Measurements from ENCODE around the gene SAMD4A.

Gene SAMD4A

DNA sequence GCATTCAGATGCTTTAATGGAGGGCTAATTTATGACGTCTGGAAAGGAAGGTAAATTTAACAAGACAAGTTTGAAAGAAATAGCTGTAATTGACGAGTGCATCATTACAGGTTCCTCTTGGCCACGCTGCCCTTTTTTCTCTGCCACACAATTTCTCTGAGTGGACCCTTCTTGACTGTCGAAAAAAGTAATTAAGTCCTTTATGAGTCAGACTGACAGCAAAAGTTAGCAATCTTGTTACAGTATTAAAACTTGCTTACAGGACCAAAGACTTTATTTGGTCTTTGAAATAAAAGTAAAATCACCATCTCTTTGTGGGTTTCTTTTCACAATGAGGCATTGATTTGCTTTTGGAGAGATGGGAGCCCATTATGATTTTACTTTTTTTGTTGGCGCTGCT, 42.6 kb downstream of the SAMD4A start:
- TF ChIP-seq, protein P1, sequence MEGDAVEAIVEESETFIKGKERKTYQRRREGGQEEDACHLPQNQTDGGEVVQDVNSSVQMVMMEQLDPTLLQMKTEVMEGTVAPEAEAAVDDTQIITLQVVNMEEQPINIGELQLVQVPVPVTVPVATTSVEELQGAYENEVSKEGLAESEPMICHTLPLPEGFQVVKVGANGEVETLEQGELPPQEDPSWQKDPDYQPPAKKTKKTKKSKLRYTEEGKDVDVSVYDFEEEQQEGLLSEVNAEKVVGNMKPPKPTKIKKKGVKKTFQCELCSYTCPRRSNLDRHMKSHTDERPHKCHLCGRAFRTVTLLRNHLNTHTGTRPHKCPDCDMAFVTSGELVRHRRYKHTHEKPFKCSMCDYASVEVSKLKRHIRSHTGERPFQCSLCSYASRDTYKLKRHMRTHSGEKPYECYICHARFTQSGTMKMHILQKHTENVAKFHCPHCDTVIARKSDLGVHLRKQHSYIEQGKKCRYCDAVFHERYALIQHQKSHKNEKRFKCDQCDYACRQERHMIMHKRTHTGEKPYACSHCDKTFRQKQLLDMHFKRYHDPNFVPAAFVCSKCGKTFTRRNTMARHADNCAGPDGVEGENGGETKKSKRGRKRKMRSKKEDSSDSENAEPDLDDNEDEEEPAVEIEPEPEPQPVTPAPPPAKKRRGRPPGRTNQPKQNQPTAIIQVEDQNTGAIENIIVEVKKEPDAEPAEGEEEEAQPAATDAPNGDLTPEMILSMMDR (IDR thresholded peaks at IDR 0.05; ENCODE audit: low read depth, low read length, missing control alignments) = no peak
- no peak overlapping the region for H3K4me3 ChIP-seq (ENCODE audit: low read depth, low read length)
- DNase-seq (ENCODE audit: low read depth) = no peak
- in situ Hi-C loops (cut with HindIII; ENCODE audit: low sequenced_read_pairs) = no loop called here

DNA sequence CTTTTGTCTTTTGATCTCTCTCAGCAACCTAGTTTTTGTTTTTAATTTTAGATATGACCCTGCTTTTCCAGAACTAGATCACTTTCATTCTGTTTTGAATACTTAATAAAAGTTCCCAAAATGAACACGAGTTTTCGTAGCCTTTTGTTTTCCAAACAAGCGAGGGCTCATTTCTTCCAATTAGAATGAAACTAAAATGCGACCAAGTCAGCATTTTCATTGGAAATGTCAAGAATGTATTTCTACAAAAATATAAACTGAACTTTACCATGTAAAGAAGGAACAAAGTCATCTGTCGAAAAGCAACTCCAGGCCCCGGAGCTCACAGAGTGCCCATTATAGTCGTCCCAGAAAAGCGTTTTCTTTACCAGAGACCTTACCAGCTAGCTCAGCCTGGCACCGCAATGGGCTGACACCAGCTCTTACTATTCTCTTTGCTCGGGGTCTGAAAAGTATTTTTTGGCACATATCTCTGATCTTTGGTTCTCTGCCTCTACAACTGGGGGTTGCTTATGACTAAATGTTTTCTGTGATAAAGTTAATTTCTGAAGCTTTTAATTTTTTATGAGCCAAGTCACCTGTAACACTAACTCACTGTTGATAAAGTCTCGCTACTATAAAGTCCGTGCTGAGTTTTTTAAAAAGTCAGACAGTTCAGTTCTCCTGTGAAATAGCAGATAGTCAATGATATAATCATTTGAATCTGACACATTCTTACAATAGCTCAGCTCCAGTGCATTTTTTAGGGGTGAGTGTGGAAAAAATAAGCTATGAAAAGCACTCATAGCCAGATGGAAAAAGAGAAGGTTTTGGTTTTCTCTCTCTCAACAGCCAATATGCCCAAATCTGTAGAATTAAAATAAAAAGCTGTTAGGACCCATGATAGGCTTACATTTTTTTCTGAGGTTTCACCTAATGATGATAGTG, 43.4 kb downstream of the SAMD4A start:
- H3K4me3 ChIP-seq (ENCODE audit: low read depth, low read length) = no peak overlapping the region
- TF ChIP-seq, protein P1 (IDR thresholded peaks at IDR 0.05; ENCODE audit: low read depth, low read length, missing control alignments) = no peak
- in situ Hi-C loops (cut with HindIII; ENCODE audit: low sequenced_read_pairs) = no loop called here
- no peak for DNase-seq (ENCODE audit: low read depth)

DNA sequence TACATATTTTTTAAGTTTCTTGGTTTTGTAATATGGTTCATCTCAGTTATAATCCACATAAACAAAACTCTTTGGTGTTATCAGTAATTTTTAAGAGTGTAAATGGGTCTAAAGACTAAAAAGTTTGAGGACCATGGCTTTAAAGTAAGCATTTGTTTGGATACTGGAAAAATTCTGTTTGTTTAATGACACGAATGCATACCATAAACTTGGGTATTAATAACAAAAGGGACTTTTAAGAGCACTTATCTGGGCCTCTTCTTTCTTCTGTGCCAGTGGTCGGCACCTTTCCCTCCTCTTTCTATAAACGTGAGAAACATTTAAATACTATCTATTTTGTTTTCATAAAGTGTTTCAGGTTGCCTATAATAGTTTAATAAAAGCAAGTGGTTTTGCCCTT, 47.4 kb downstream of the SAMD4A start:
- DNase-seq (ENCODE audit: low read depth) = no peak
- in situ Hi-C loops (cut with HindIII; ENCODE audit: low sequenced_read_pairs) = no loop called here
- TF ChIP-seq, protein P1 (IDR thresholded peaks at IDR 0.05; ENCODE audit: low read depth, low read length, missing control alignments) = no peak
- H3K4me3 ChIP-seq (ENCODE audit: low read depth, low read length) = no peak overlapping the region

DNA sequence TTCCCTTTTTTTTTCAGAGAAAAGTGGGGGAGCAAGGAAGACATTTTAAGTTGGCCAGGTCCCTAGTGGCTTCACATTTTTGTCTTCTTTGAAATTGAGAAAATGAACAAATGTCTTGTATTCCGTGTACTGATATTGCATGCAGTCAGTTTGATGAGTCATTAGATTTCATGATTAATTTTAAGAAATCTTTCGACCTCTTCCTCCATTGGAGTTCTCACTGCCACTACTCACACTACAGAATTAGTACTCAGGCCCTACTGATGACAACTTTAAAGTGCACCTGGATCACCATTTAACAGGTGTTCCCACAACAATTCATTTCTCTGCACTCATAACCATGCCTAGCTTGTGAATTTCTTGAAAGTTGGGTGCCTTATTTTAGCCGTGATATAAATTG, 50.5 kb downstream of the SAMD4A start:
- in situ Hi-C loops (cut with HindIII; ENCODE audit: low sequenced_read_pairs) = no loop called here
- TF ChIP-seq, protein P1 (IDR thresholded peaks at IDR 0.05; ENCODE audit: low read depth, low read length, missing control alignments) = no peak
- DNase-seq (ENCODE audit: low read depth) = no peak
- H3K4me3 ChIP-seq (ENCODE audit: low read depth, low read length) = no peak overlapping the region

DNA sequence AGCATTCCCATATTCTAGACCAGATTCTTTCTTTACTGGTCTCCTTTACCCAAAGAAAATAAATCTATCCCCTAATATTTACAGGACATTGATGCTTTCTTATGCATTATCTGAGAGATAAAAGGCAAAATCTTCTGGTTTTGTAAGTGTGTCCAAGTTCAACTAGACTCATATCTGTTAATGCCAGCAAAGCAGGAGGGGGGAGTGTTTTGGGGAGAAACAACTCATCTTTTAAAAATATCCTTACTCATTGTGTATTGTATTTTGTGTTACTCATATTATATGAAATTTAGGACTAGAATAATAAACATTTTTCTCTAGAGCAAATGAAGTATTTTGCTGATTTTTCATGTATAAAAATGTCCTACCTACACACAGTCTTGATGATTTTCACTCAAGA, 54.8 kb downstream of the SAMD4A start:
- in situ Hi-C loops (cut with HindIII; ENCODE audit: low sequenced_read_pairs) = no loop called here
- no peak for DNase-seq (ENCODE audit: low read depth)
- H3K4me3 ChIP-seq (ENCODE audit: low read depth, low read length) = no peak overlapping the region
- TF ChIP-seq, protein P1 (IDR thresholded peaks at IDR 0.05; ENCODE audit: low read depth, low read length, missing control alignments) = no peak

DNA sequence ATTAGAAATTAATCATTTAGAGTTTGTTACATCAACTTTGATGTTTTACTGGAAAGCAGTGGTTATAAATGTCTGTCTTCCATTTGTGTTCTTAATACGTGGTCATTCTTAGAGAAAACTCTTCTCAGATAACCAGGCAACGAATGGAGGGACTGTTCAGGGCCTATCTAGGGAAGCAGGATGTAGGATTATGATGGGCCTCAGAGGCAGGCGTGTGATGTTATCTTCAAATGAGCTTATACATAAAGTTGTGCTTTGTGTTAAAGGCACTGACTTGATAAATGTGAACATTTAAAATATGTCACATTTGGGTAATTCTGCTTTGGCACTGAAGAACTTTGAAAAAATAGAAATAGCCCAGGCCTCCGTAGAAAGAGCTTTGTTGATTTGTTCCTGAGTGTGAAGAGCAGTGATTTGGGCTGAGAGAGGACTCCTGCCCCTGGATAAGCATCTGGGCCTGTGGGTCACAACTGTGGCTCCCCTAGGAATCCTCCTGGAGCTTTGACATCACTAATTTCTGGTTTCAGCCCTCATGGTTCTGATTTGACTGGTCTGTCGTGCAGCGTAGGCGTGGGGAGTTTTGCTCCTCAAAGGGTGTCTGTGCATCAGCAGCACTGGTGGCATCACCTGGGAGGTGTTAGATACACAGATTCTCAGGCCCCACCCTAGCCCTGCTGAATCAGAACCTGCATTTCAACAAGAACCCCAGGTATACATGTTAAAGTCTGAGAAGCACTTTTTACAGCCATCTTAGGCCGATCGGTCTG, 55.4 kb downstream of the SAMD4A start:
- no peak for DNase-seq (ENCODE audit: low read depth)
- TF ChIP-seq, protein P1 (IDR thresholded peaks at IDR 0.05; ENCODE audit: low read depth, low read length, missing control alignments) = no peak
- H3K4me3 ChIP-seq (ENCODE audit: low read depth, low read length) = no peak overlapping the region
- in situ Hi-C loops (cut with HindIII; ENCODE audit: low sequenced_read_pairs) = no loop called here
